ENCODE measurements around the gene EVA1B.

- TF ChIP-seq ZNF423 (CRISPR knock-in tag; IDR thresholded peaks at IDR 0.05) (no peak), CTCF (IDR thresholded peaks at IDR 0.05) (no peak), FOXK1 (CRISPR knock-in tag; IDR thresholded peaks at IDR 0.05) (no peak), CREB1 (CRISPR knock-in tag; IDR thresholded peaks at IDR 0.05) (no peak), ZNF512 (CRISPR knock-in tag; IDR thresholded peaks at IDR 0.05; ENCODE audit: borderline replicate concordance) (no peak), TEAD1 (CRISPR knock-in tag; IDR thresholded peaks at IDR 0.05) (no peak), ETV6 (CRISPR knock-in tag; IDR thresholded peaks at IDR 0.05) (no peak), MAX (CRISPR knock-in tag; IDR thresholded peaks at IDR 0.05) (no peak), ZSCAN18 (CRISPR knock-in tag; IDR thresholded peaks at IDR 0.05) (no peak)
- TF ChIP-seq, protein P1, sequence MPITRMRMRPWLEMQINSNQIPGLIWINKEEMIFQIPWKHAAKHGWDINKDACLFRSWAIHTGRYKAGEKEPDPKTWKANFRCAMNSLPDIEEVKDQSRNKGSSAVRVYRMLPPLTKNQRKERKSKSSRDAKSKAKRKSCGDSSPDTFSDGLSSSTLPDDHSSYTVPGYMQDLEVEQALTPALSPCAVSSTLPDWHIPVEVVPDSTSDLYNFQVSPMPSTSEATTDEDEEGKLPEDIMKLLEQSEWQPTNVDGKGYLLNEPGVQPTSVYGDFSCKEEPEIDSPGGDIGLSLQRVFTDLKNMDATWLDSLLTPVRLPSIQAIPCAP (CRISPR knock-in tag; IDR thresholded peaks at IDR 0.05) = no peak
- TF ChIP-seq, protein P2, sequence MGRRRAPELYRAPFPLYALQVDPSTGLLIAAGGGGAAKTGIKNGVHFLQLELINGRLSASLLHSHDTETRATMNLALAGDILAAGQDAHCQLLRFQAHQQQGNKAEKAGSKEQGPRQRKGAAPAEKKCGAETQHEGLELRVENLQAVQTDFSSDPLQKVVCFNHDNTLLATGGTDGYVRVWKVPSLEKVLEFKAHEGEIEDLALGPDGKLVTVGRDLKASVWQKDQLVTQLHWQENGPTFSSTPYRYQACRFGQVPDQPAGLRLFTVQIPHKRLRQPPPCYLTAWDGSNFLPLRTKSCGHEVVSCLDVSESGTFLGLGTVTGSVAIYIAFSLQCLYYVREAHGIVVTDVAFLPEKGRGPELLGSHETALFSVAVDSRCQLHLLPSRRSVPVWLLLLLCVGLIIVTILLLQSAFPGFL (CRISPR knock-in tag; IDR thresholded peaks at IDR 0.05; ENCODE audit: borderline replicate concordance) = no peak
- TF ChIP-seq, protein P3, sequence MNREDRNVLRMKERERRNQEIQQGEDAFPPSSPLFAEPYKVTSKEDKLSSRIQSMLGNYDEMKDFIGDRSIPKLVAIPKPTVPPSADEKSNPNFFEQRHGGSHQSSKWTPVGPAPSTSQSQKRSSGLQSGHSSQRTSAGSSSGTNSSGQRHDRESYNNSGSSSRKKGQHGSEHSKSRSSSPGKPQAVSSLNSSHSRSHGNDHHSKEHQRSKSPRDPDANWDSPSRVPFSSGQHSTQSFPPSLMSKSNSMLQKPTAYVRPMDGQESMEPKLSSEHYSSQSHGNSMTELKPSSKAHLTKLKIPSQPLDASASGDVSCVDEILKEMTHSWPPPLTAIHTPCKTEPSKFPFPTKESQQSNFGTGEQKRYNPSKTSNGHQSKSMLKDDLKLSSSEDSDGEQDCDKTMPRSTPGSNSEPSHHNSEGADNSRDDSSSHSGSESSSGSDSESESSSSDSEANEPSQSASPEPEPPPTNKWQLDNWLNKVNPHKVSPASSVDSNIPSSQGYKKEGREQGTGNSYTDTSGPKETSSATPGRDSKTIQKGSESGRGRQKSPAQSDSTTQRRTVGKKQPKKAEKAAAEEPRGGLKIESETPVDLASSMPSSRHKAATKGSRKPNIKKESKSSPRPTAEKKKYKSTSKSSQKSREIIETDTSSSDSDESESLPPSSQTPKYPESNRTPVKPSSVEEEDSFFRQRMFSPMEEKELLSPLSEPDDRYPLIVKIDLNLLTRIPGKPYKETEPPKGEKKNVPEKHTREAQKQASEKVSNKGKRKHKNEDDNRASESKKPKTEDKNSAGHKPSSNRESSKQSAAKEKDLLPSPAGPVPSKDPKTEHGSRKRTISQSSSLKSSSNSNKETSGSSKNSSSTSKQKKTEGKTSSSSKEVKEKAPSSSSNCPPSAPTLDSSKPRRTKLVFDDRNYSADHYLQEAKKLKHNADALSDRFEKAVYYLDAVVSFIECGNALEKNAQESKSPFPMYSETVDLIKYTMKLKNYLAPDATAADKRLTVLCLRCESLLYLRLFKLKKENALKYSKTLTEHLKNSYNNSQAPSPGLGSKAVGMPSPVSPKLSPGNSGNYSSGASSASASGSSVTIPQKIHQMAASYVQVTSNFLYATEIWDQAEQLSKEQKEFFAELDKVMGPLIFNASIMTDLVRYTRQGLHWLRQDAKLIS (CRISPR knock-in tag; IDR thresholded peaks at IDR 0.05; ENCODE audit: borderline replicate concordance) = no peak
- TF ChIP-seq, protein P4, sequence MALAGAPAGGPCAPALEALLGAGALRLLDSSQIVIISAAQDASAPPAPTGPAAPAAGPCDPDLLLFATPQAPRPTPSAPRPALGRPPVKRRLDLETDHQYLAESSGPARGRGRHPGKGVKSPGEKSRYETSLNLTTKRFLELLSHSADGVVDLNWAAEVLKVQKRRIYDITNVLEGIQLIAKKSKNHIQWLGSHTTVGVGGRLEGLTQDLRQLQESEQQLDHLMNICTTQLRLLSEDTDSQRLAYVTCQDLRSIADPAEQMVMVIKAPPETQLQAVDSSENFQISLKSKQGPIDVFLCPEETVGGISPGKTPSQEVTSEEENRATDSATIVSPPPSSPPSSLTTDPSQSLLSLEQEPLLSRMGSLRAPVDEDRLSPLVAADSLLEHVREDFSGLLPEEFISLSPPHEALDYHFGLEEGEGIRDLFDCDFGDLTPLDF (CRISPR knock-in tag; IDR thresholded peaks at IDR 0.05) = no peak
- TF ChIP-seq, protein P5, sequence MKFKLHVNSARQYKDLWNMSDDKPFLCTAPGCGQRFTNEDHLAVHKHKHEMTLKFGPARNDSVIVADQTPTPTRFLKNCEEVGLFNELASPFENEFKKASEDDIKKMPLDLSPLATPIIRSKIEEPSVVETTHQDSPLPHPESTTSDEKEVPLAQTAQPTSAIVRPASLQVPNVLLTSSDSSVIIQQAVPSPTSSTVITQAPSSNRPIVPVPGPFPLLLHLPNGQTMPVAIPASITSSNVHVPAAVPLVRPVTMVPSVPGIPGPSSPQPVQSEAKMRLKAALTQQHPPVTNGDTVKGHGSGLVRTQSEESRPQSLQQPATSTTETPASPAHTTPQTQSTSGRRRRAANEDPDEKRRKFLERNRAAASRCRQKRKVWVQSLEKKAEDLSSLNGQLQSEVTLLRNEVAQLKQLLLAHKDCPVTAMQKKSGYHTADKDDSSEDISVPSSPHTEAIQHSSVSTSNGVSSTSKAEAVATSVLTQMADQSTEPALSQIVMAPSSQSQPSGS (CRISPR knock-in tag; IDR thresholded peaks at IDR 0.05; ENCODE audit: borderline replicate concordance, low read depth) = no peak
These were observed 18.9 kb downstream of the EVA1B start for GRCh38 chr1:36304521-36304920.

Measured in WTC11 (cell line).